ENCODE results near the gene PRKN.

The PRKN gene

DNA sequence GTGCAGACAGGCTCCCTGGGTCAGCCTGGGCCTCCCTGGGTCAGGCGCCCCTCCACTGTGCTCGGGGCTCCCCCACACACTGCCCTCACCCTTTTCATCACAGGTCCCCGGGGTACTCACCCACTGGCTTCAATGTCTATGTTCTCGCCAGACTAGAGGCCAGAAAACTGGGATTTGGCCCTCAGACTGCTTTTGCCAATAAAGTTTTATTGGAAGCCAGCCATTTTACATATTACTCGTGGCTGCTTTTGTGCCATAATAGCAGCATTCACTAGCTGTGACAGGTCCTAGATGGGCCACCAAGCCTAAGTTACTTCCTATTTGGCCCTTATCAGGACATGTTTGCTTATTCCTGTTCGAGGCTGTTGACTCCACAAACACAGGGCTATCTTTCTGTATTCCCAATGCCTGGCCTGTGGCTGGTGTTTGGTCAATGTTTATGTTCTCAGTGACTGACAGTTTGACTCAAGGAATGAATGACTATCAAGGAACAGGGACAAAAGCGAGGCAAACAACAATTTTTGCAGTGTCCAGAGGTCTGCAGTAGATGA lies 928.6 kb downstream of the PRKN start:
- Histone ChIP-seq H3K4me3 (ENCODE audit: low read depth in 1 of 2, low read length in 2 of 2) (no peak overlapping the region), H3K36me3 (ENCODE audit: insufficient read depth, low read length) (no peaks in the 10 kb centered on the region), H3K9me3 (ENCODE audit: low read length) (no peaks in the 10 kb centered on the region), H3K27me3 (ENCODE audit: control insufficient read depth in 1 of 2, insufficient read depth in 2 of 2, low read length in 2 of 2) (no peaks in the 10 kb centered on the region), H3K9ac (ENCODE audit: low read length) (no peak overlapping the region), H3K27ac (ENCODE audit: low read depth, low read length) (no peak overlapping the region), H3K4me1 (ENCODE audit: insufficient read depth, low read length) (no peaks in the 10 kb centered on the region)

DNA sequence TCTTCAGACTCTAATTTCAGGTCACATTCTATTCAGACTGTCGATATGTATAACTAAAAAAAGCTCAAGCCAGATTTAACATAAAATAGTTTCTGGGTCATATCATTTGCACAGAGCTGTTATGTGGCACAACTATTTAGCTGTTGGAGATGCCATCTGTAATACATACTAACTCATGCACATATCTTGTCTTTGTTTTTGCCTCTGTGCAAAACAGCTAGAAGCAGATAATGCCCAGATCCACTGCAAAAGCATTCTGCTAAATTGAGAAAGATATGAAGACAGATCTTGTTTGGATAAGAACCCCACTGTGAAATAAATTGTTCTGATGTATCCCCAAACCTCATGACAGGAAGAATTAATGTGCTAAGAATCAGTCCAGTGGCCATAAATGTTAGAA lies 930.9 kb downstream of the PRKN start:
- Histone ChIP-seq H3K27ac (ENCODE audit: low read depth, low read length) (no peak overlapping the region), H3K4me3 (ENCODE audit: low read depth in 1 of 2, low read length in 2 of 2) (no peak overlapping the region), H3K36me3 (ENCODE audit: insufficient read depth, low read length) (no peaks in the 10 kb centered on the region), H3K4me1 (ENCODE audit: insufficient read depth, low read length) (no peaks in the 10 kb centered on the region), H3K27me3 (ENCODE audit: control insufficient read depth in 1 of 2, insufficient read depth in 2 of 2, low read length in 2 of 2) (no peaks in the 10 kb centered on the region), H3K9me3 (ENCODE audit: low read length) (no peaks in the 10 kb centered on the region), H3K9ac (ENCODE audit: low read length) (no peak overlapping the region)

DNA sequence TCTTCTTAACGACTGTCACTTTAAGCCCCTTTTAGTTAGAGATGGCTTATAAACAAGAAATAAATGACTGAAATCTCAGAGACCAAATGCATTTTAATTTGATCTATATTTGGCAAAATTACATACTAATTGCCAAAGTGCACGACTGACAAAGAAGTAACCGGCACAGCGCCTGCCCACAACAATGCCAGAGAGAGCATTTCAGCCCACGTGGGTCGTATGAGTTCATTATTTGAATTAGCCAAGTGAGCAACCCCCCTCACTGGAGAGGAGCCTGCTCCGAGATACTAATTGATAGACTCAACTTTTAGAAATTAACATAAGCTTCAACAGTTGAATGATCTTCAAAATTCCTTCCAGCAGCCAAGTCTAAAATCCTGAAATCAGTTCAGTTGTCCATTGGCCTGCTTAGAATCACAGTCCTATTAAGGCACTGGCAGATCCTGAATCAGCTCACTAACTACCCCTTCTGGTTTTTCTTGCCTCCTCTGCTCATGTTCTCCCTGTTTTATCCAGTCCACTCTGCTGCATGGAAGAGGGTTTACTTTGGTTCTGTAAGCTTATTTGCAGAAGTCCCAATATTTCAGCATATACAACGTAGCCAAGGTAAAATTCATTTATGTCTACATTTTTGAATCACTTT lies 934.6 kb downstream of the PRKN start:
- Histone ChIP-seq H3K27ac (ENCODE audit: low read depth, low read length) (no peak overlapping the region), H3K27me3 (ENCODE audit: control insufficient read depth in 1 of 2, insufficient read depth in 2 of 2, low read length in 2 of 2) (no peaks in the 10 kb centered on the region), H3K4me1 (ENCODE audit: insufficient read depth, low read length) (no peaks in the 10 kb centered on the region), H3K4me3 (ENCODE audit: low read depth in 1 of 2, low read length in 2 of 2) (no peak overlapping the region), H3K36me3 (ENCODE audit: insufficient read depth, low read length) (no peaks in the 10 kb centered on the region), H3K9me3 (ENCODE audit: low read length) (no peaks in the 10 kb centered on the region), H3K9ac (ENCODE audit: low read length) (no peak overlapping the region)

DNA sequence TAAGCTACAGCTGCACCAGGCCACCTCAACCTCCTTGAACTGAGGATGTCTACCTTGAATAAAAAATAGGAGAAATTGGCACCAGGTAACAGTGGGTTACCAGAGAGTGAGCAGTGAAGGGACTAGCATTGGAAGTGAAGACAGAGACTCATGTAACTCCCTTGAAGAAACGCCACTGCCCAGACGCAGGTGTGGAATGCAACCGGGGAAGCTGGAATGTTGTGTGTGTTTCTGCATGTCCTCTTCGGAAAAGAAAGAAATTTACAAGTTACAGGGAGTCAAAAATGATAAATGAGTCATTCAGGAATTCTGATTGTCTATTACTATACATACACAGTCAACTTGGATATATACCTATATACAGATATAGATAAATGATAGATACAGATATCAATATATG lies 939.0 kb downstream of the PRKN start:
- no peaks in the 10 kb centered on the region for H3K4me1 ChIP-seq (ENCODE audit: insufficient read depth, low read length)
- H3K36me3 ChIP-seq (ENCODE audit: insufficient read depth, low read length): no peaks in the 10 kb centered on the region
- no peaks in the 10 kb centered on the region for H3K9me3 ChIP-seq (ENCODE audit: low read length)
- no peak overlapping the region for H3K4me3 ChIP-seq (ENCODE audit: low read depth in 1 of 2, low read length in 2 of 2)
- H3K27ac ChIP-seq (ENCODE audit: low read depth, low read length): no peak overlapping the region
- no peaks in the 10 kb centered on the region for H3K27me3 ChIP-seq (ENCODE audit: control insufficient read depth in 1 of 2, insufficient read depth in 2 of 2, low read length in 2 of 2)
- no peak overlapping the region for H3K9ac ChIP-seq (ENCODE audit: low read length)

DNA sequence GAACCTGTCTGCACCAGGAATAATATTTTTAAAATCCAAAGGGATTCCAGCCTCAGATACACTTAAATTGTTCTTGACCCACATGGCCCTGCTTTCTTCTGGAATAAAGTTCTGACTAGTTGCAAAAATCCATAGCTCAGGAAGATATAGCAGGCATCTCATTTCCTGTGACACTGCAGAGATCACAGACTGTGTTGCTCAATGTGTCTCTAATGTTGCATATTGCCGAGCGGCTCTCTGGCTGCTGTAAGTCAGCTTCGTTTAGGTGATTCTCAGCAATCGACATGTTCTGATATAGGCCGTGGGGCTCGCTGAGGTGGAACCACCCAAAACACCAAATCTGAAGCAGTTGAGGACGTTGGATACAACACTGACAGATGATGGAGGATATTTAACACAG lies 955.4 kb downstream of the PRKN start:
- Histone ChIP-seq H3K9me3 (ENCODE audit: low read length) (no peaks in the 10 kb centered on the region), H3K27me3 (ENCODE audit: control insufficient read depth in 1 of 2, insufficient read depth in 2 of 2, low read length in 2 of 2) (no peaks in the 10 kb centered on the region), H3K4me3 (ENCODE audit: low read depth in 1 of 2, low read length in 2 of 2) (no peak overlapping the region), H3K36me3 (ENCODE audit: insufficient read depth, low read length) (no peaks in the 10 kb centered on the region), H3K9ac (ENCODE audit: low read length) (no peak overlapping the region), H3K4me1 (ENCODE audit: insufficient read depth, low read length) (peaks cover 12% of the 10 kb centered on the region), H3K27ac (ENCODE audit: low read depth, low read length) (no peak overlapping the region)

DNA sequence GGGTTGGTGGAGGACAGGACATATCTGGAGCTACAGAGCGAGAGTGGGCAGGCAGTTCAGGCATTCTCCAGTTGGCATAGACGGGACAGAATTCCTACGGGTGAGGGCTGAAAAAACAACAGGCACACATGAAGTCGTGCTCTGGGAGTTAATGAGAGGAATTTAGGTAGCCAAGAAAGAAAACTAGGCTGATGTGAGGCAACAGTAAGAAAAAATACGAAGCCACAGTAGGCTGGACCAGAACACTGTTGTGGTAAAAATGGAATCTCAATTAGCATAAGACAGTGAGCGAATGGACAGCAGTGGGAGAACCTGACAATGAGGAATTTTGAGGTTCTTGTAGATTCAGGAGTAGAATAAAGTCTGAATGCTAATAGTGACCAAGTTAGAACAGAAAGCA lies 965.6 kb downstream of the PRKN start:
- Histone ChIP-seq H3K9me3 (ENCODE audit: low read length) (no peaks in the 10 kb centered on the region), H3K36me3 (ENCODE audit: insufficient read depth, low read length) (no peaks in the 10 kb centered on the region), H3K27me3 (ENCODE audit: control insufficient read depth in 1 of 2, insufficient read depth in 2 of 2, low read length in 2 of 2) (no peaks in the 10 kb centered on the region), H3K4me1 (ENCODE audit: insufficient read depth, low read length) (no peaks in the 10 kb centered on the region), H3K27ac (ENCODE audit: low read depth, low read length) (no peak overlapping the region), H3K9ac (ENCODE audit: low read length) (no peak overlapping the region), H3K4me3 (ENCODE audit: low read depth in 1 of 2, low read length in 2 of 2) (no peak overlapping the region)

DNA sequence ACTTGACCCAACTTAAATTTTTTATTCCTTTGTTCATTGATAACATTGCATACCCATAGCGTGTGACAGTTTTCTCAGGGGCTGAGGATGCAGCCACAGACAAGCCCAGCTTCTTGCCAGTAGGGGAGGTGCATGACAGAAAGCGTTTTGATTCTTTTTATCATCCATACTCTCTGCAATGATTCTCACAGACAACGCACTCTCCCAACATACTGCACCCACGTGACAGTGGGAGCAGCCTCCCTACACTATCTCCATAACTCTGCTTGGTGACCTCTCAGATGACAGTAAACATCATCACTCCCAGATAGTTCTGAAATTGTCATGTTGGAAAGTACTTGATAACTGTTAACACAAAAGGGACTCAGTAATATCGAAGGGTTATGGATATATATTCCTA lies 972.5 kb downstream of the PRKN start:
- H3K9me3 ChIP-seq (ENCODE audit: low read length): no peaks in the 10 kb centered on the region
- no peak overlapping the region for H3K27ac ChIP-seq (ENCODE audit: low read depth, low read length)
- H3K4me3 ChIP-seq (ENCODE audit: low read depth in 1 of 2, low read length in 2 of 2): no peak overlapping the region
- H3K4me1 ChIP-seq (ENCODE audit: insufficient read depth, low read length): no peaks in the 10 kb centered on the region
- H3K27me3 ChIP-seq (ENCODE audit: control insufficient read depth in 1 of 2, insufficient read depth in 2 of 2, low read length in 2 of 2): no peaks in the 10 kb centered on the region
- H3K36me3 ChIP-seq (ENCODE audit: insufficient read depth, low read length): no peaks in the 10 kb centered on the region
- no peak overlapping the region for H3K9ac ChIP-seq (ENCODE audit: low read length)

DNA sequence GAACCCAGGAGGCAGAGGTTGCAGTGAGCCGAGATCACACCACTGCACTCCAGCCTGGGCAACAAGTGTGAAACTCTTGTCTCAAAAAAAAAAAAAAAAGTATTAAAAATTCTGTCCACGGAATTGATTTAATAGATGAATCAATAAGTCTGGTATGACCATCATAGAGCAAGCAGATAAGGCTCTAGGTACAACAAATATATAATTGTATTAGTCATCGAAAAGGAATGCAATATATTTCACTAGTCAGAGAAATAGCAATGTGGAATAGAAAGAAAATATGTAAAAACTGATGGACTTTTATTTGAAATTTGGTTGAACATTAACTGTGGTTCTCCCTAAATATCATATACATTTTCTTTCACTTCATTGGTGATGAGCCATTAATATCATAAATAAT lies 976.9 kb downstream of the PRKN start:
- no peaks in the 10 kb centered on the region for H3K4me1 ChIP-seq (ENCODE audit: insufficient read depth, low read length)
- no peak overlapping the region for H3K9ac ChIP-seq (ENCODE audit: low read length)
- H3K27ac ChIP-seq (ENCODE audit: low read depth, low read length): no peak overlapping the region
- no peaks in the 10 kb centered on the region for H3K9me3 ChIP-seq (ENCODE audit: low read length)
- no peak overlapping the region for H3K4me3 ChIP-seq (ENCODE audit: low read depth in 1 of 2, low read length in 2 of 2)
- no peaks in the 10 kb centered on the region for H3K36me3 ChIP-seq (ENCODE audit: insufficient read depth, low read length)
- H3K27me3 ChIP-seq (ENCODE audit: control insufficient read depth in 1 of 2, insufficient read depth in 2 of 2, low read length in 2 of 2): no peaks in the 10 kb centered on the region

DNA sequence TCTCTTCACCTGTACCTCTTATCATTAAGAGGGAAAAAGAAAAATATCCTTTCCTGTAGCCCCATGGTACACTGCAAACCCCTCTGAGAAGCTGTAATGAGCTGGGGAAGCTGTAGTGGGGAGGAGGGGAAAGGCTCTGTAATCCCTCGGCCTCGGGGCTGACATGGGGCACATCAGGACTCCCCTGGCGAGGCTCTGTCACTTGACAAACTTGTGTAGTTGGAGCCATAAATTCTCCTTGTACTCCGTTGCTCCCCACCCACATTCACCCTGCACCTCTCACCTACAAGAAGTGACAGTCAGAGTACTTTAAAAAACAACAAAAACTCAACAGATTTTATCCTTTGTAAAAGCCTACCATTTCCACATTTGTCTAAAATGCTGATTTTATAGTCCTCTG lies 978.0 kb downstream of the PRKN start:
- Histone ChIP-seq H3K27me3 (ENCODE audit: control insufficient read depth in 1 of 2, insufficient read depth in 2 of 2, low read length in 2 of 2) (no peaks in the 10 kb centered on the region), H3K9me3 (ENCODE audit: low read length) (no peaks in the 10 kb centered on the region), H3K36me3 (ENCODE audit: insufficient read depth, low read length) (no peaks in the 10 kb centered on the region), H3K27ac (ENCODE audit: low read depth, low read length) (no peak overlapping the region), H3K4me1 (ENCODE audit: insufficient read depth, low read length) (no peaks in the 10 kb centered on the region), H3K4me3 (ENCODE audit: low read depth in 1 of 2, low read length in 2 of 2) (no peak overlapping the region), H3K9ac (ENCODE audit: low read length) (no peak overlapping the region)

DNA sequence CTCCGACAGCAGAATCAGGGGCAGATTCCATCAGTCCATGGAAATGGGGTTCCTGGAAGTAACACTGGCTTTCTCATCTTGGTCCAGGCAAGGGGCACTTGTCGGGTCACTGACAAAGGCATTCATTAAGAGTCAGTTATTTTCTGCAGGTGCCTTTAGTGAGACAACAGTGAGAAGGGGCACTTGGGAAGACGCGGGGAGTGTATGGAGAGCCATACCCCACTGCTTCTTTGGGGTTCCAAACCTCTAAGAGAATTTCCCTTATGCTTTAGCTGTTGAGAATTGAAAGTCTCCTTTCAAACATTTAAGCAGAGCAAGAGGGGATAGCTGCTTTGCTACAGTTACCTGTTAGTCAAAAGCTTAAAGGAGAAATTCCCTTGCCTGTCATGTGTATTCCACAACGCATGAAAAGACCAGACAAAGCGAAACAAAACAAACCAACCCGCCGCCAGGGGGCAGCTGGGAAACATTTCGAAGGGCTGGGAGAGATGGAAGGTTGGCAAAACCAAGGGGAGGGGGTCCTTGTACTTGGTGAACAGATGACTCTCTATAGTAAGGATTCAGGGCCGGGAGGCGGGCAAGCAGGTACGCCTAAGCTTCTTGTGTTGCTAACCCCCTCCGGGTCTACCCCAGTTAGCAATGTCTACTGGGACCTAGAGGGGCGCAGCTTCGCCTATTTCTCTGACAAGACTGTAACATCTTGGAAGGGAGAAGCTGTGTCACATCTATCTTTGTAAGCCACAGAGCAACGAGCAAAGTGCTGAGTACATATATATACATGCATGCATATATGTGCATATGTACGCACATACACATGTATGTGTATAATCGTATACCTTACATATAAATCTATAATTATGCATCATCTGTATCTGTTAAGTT lies 978.8 kb downstream of the PRKN start:
- Histone ChIP-seq H3K4me1 (ENCODE audit: insufficient read depth, low read length) (no peaks in the 10 kb centered on the region), H3K27me3 (ENCODE audit: control insufficient read depth in 1 of 2, insufficient read depth in 2 of 2, low read length in 2 of 2) (no peaks in the 10 kb centered on the region), H3K9me3 (ENCODE audit: low read length) (no peaks in the 10 kb centered on the region), H3K36me3 (ENCODE audit: insufficient read depth, low read length) (no peaks in the 10 kb centered on the region), H3K27ac (ENCODE audit: low read depth, low read length) (no peak overlapping the region), H3K9ac (ENCODE audit: low read length) (no peak overlapping the region), H3K4me3 (ENCODE audit: low read depth in 1 of 2, low read length in 2 of 2) (no peak overlapping the region)

DNA sequence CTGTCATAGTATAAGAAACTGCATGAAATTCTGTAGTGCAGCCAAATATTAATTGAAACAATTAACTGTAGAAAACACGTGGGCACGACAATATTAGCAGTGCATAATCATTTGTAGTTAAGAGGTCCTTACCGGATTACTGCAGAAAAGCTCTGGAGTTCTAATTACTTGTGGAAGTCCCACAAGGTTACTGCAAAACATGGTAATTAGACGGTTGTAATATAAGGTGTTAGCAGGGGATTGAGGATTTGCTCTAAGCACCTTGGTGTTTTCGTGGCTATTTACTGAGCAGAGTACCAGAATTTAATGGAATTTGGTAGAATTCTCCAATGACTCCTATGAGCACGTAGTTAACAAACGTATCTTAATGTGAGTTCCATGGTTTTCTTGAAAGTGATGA lies 980.1 kb downstream of the PRKN start:
- Histone ChIP-seq H3K27me3 (ENCODE audit: control insufficient read depth in 1 of 2, insufficient read depth in 2 of 2, low read length in 2 of 2) (no peaks in the 10 kb centered on the region), H3K4me3 (ENCODE audit: low read depth in 1 of 2, low read length in 2 of 2) (no peak overlapping the region), H3K9me3 (ENCODE audit: low read length) (no peaks in the 10 kb centered on the region), H3K9ac (ENCODE audit: low read length) (no peak overlapping the region), H3K27ac (ENCODE audit: low read depth, low read length) (no peak overlapping the region), H3K36me3 (ENCODE audit: insufficient read depth, low read length) (no peaks in the 10 kb centered on the region), H3K4me1 (ENCODE audit: insufficient read depth, low read length) (no peaks in the 10 kb centered on the region)
